Measurements from ENCODE around the gene CENPP.

- no peak for TF ChIP-seq MAX (IDR thresholded peaks at IDR 0.05)
- TF ChIP-seq CTCF (IDR thresholded peaks at IDR 0.05; ENCODE audit: low read depth, low read length, missing input control): no peak
- TF ChIP-seq REST (IDR thresholded peaks at IDR 0.05): no peak
- TF ChIP-seq GABPA (IDR thresholded peaks at IDR 0.05 in 1 of 2, conservative IDR thresholded peaks at IDR 0.05 in 1 of 2): no peak
- no peak for TF ChIP-seq JUND (IDR thresholded peaks at IDR 0.05)
These were observed 319.3 kb downstream of the CENPP start for GRCh38 chr9:92645041-92645440.
